A549 (cell line): ENCODE data around the gene RAP2C.

Experiments used
- BHLHE40 ChIP-seq: IDR thresholded peaks from 2 replicates; pipeline ENCODE4 v1.6.1; 2012; ENCODE audit warnings: low read depth, low read length, inconsistent platforms
- CEBPB ChIP-seq, 2 experiments: fragments of >200 bp in 1 of 2; sonication (Bioruptor Twin) in 1 of 2; formaldehyde crosslinking in 1 of 2; IDR thresholded peaks; 2 replicates each; pipeline ENCODE4 v1.6.1; 2012 to 2016
- CTCF ChIP-seq: fragments of >200 bp; sonication (Bioruptor Twin); formaldehyde crosslinking; IDR thresholded peaks from 3 replicates; pipeline ENCODE4 v1.5.1; 2016
- E2F6 ChIP-seq: IDR thresholded peaks from 2 replicates; pipeline ENCODE4 v1.6.1; 2012; ENCODE audit warnings: low read depth, borderline replicate concordance
- EHMT2 ChIP-seq: fragments of 200-600 bp; sonication (generic); IDR thresholded peaks from 2 replicates; pipeline ENCODE4 v1.6.1; 2016; ENCODE audit warnings: antibody characterized with exemption, low read depth, mild to moderate bottlenecking, moderate library complexity
- NPAS2 ChIP-seq: fragments of 250-450 bp; sonication (Bioruptor Pico); IDR thresholded peaks from 2 replicates; pipeline ENCODE4 v1.8.0; 2022; ENCODE audit warnings: mild to moderate bottlenecking, moderate library complexity, borderline replicate concordance
- PHF8 ChIP-seq: fragments of 200-600 bp; sonication (generic); IDR thresholded peaks from 2 replicates; pipeline ENCODE4 v1.6.1; 2016; ENCODE audit warnings: low read depth, mild to moderate bottlenecking, antibody characterized with exemption, moderate library complexity, borderline replicate concordance
- POLR2A ChIP-seq: IDR thresholded peaks from 2 replicates; pipeline ENCODE4 v1.6.1; 2012; ENCODE audit warnings: mild to moderate bottlenecking, low read length
- RCOR1 ChIP-seq: fragments of 150-350 bp; IDR thresholded peaks from 2 replicates; pipeline ENCODE4 v1.6.1; 2014; ENCODE audit warnings: antibody characterized with exemption, low read length, low read depth
- RFX5 ChIP-seq: fragments of 450-650 bp; IDR thresholded peaks from 2 replicates; pipeline ENCODE4 v1.7.1; 2014; ENCODE audit warnings: antibody characterized with exemption, mild to moderate bottlenecking, moderate library complexity
- TP53 ChIP-seq: fragments of 250-450 bp; sonication (Bioruptor Pico); IDR thresholded peaks from 2 replicates; pipeline ENCODE4 v1.5.0; 2021; ENCODE audit warnings: mild to moderate bottlenecking, moderate library complexity
- USF2 ChIP-seq: fragments of 450-650 bp; IDR thresholded peaks from 2 replicates; pipeline ENCODE4 v1.6.1; 2014; ENCODE audit warnings: antibody characterized with exemption

- TF ChIP-seq CTCF (no peak), RFX5 (no peak), E2F6 (no peak), NPAS2 (CRISPR knock-in tag) (no peak), BHLHE40 (no peak), EHMT2 (no peak), POLR2A (no peak), RCOR1 (no peak), PHF8 (no peak), CEBPB (IDR thresholded peaks at IDR 0.05) (no peak), TP53 (CRISPR knock-in tag) (no peak), USF2 (no peak)
Observed at GRCh38 chrX:132231587-132231986, 12.3 kb upstream of the RAP2C start.
